GM12872 (cell line): ENCODE data around the gene HSD3B1.

ENCODE experiments used
- TF ChIP-seq, protein P1 (sequence below): IDR thresholded peaks from 3 replicates; pipeline ENCODE4 v1.5.1; 2011; ENCODE audit warnings: low read depth, mild to moderate bottlenecking, low read length, moderate library complexity; ENCODE audit not compliant: insufficient read depth

HSD3B1 gene

DNA sequence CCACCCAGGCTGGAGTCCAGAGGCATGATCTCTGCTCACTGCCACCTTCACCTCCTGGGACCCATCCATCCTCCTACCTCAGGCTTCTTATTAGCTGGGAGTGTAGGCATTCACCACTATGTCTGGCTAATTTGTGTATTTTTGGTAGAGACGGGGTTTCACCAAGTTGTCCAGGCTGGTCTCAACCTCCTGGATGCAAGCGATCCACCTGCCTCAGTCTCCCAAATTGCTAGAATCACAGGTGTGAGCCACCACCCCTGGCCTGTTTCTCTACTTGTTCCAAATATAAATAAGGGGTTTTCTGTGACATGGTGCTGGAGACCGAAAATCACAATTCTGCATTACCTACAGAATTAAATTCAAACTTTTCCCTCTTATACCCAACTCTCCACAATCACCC, 36.6 kb upstream of the HSD3B1 start:
- TF ChIP-seq, protein P1, sequence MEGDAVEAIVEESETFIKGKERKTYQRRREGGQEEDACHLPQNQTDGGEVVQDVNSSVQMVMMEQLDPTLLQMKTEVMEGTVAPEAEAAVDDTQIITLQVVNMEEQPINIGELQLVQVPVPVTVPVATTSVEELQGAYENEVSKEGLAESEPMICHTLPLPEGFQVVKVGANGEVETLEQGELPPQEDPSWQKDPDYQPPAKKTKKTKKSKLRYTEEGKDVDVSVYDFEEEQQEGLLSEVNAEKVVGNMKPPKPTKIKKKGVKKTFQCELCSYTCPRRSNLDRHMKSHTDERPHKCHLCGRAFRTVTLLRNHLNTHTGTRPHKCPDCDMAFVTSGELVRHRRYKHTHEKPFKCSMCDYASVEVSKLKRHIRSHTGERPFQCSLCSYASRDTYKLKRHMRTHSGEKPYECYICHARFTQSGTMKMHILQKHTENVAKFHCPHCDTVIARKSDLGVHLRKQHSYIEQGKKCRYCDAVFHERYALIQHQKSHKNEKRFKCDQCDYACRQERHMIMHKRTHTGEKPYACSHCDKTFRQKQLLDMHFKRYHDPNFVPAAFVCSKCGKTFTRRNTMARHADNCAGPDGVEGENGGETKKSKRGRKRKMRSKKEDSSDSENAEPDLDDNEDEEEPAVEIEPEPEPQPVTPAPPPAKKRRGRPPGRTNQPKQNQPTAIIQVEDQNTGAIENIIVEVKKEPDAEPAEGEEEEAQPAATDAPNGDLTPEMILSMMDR: no peak

DNA sequence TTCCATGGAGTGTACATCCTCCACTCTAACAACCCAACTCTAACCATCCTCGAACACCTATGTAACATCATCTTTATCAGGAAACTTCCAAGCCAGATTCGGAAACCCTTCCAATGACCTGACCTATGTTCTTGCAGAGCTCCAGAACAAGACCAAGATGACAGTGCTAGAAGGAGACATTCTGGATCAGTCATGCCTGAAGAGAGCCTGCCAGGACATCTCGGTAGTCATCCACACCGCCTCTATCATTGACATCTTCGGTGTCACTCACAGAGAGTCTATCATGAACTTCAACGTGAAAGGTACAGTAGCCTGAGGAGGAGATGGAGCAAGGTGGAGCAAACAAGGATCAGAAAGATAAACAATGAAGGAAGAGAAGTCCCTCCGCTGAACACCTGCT, 36.1 kb upstream of the HSD3B1 start:
- TF ChIP-seq, protein P1: no peak

DNA sequence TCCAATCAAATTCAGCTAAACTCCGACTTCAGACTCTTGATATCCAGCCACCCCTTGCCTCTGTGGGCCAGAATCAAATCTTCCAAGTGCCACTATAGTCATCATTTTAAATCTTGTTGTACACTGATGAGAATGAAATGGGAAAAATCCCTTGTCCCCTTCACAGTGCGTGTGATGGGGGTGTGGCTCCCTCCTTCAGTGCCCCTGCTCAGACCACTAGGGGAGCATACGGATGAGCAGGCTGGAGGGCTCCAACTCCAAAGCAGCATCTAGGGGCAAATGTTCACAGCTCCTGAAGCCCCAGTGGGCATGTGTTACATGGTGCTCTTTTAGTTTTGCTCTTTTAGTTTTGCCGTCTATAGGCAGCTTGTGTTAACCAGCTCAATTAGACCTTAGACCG, 35.4 kb upstream of the HSD3B1 start:
- TF ChIP-seq, protein P1: no peak

DNA sequence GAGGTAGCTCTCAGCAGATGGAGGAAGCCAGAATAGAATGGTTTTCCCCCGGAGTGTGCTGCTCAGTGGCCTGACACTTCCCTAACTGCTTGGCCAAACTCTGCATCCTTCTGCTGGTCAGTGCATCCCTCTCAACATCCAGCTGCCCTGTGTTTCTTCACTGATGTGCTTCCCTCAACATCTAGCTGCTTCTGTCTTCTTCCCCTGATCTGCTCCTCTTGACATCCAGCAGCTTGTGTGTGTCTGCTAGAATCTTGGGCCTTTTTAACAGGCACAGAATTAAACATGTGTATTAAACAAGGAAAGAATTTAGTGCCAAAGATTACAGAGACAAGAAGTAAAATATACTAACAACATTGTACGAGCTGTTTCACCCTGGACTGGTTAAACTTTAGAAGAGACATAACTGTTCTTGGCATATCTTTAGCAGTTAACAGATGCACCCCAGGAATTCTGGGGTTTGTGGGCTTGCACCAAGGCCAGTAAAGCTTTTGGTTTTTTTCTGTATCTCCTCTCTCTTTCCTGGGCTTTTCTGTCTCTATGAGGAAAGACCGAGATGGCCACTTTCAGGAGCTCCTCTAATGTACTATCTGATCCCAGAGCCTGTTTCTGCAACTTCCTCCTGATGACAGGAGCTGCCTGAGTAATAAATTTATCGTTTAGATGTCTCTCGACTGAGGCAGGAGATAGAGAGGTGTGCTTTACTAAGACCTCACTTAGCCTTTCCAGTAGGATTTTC, 34.8 kb upstream of the HSD3B1 start:
- TF ChIP-seq, protein P1: no peak

DNA sequence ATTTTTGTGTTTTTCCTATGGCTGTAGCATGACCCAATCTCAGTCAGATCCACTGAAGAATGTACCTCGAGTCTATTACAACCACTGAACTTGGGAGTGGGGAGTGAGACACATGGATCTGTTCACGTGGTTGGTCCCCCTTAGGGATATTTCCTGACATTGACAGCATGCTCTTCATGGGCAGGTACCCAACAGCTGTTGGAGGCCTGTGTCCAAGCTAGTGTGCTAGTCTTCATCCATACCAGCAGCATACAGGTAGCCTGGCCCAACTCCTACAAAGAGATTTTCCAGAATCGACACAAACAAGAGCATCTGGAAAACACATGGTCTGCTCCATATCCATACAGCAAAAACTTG, 34.2 kb upstream of the HSD3B1 start:
- TF ChIP-seq, protein P1: no peak

DNA sequence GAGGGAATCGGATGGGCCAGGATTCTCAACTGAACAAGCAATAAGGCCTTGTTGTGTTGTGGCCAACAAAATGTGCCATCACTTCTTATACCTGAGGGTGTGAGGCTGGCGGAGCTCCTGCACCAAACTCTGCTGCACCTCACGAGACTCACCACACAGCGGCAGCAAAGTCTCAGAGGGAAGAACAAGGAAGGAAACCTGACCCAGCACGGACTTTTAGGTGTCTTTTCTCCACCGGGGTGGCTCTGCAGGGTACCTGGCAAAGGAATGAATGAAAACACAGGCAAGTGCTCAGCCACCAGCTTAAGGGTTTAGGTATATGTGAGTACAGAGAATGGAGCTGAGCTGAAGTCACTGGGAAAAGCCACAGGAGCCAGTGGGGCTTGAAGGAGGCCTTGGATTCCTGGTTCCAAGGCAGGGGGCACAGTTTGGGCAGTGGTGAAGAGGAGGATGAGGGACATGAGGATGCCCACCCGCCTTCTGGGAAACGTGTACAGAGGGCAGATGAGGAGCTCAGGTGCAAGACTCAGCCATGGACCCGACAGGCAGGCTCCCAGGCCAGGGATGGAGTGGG, 31.1 kb upstream of the HSD3B1 start:
- TF ChIP-seq, protein P1: peak; percentile 81

DNA sequence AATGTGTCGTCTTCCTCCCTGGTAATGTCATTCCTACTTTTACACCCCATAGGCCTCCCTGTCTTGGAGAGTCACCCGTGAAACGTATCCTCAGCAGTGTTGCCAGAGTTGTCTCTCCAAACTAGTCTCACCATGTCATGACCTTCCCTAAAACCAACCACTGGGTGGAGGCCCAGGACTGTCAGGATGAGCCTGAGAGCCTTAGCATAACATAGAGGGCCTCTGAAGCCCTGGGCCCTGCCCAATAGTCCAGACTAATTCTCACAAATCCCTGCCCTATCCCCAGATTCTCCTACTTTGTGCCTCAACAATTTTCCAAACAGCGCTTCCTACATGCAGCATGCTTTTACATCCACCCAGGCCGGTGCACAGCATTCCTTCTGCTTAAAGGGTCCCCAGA, 29.3 kb upstream of the HSD3B1 start:
- TF ChIP-seq, protein P1: no peak
